Measurements from ENCODE around the gene ATP8B1. TPM values are rescaled to one million over a fixed set of nuclear protein-coding genes. Genes with fewer than 3 reads are reported as not detected.
A peak's percentile ranks its signal among the peaks of the same experiment; 100 is the strongest.

The ATP8B1 gene
- total and polyA plus RNA-seq, 2 of the 8 experiments (the other 6 are each of a cell fraction or from before 2014, with no cell fraction given) = 1.1 to 4.6 TPM

DNA sequence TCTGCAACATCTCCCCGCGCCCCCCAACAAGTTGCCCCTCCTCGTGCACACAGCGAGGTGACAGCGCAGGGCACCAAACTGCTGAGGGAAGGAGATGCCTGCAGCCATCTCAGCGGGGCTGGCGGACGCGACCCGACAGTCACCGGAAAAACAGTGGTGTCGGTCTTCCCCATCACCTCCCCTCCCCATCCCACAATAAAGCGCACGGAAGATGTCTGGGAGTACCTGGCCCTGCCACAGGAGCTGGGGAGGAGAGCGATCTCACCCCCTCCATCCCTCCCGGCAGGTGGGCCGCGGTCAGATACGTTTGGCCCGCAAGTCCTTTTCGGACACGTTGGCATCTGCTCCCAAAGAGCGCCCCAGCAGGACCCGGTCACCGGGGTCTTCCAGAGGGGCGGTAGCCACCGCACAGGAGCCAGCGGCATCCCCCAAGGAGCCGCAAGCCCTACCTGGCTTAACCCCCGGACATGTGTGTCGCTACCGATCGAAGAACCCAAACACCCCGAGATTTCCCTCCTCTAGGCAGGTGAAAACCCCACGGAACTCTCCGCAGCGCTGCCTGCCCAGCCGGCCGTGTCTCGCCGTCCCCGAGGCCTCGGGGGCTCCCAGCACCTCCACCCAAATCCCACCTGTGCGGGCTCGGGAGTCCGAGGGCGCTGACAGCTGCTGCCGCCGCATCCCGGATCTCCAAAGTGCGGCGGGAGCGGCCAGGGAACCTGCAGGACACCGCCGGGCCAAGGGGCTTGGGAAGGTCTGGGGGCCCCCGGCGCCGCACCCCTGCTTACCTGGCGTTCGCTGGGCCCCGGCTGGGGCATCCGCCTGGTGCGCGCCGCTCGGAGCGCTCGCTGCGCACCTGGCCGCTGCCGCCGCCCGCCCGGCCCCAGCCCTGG lies 657 bp downstream of the ATP8B1 start (continued):
- TF ChIP-seq POU5F1 (IDR thresholded peaks at IDR 0.05; ENCODE audit: low read depth, low read length) (no peak), KDM4A (IDR thresholded peaks at IDR 0.05; ENCODE audit: low read depth, low read length, severe bottlenecking) (peak; percentile 12), SUZ12 (IDR thresholded peaks at IDR 0.05; ENCODE audit: low read length) (peak; percentile 54), POLR2AphosphoS5 (IDR thresholded peaks at IDR 0.05; ENCODE audit: low read depth, low read length) (no peak), CBX8 (IDR thresholded peaks at IDR 0.05; ENCODE audit: borderline replicate concordance, low read depth, low read length) (no peak)

All from H1 (cell line).